Effector CD4-positive, alpha-beta T cell (primary cell): ENCODE data around the gene RAB7B.
A peak's percentile ranks its signal among the peaks of the same experiment; 100 is the strongest.

Experiments used
- DNase-seq: peaks from one replicate; pipeline ENCODE4 v3.0.0-alpha.2; 2020

Gene RAB7B

GRCh38 chr1:205993068-205993467 lies 10.1 kb downstream of the RAB7B start:
- DNase-seq = no peak

GRCh38 chr1:205992218-205992882 lies 10.8 kb downstream of the RAB7B start:
- DNase-seq = no peak

- no peak for DNase-seq
Measured at GRCh38 chr1:205991237-205991636, 12.0 kb downstream of the RAB7B start.

- no peak for DNase-seq
Measured at GRCh38 chr1:205990226-205990625, 13.0 kb downstream of the RAB7B start.

- DNase-seq = no peak
Measured at GRCh38 chr1:205989786-205990185, 13.4 kb downstream of the RAB7B start.

GRCh38 chr1:205988585-205988995 lies 14.6 kb downstream of the RAB7B start:
- no peak for DNase-seq

- DNase-seq = no peak
Measured at GRCh38 chr1:205986861-205987260, 16.3 kb downstream of the RAB7B start.

- no peak for DNase-seq
Measured at GRCh38 chr1:205986292-205986691, 16.9 kb downstream of the RAB7B start.

GRCh38 chr1:205985330-205986005 lies 17.7 kb downstream of the RAB7B start:
- no peak for DNase-seq

GRCh38 chr1:205983925-205984725 lies 19.1 kb downstream of the RAB7B start:
- no peak for DNase-seq

- no peak for DNase-seq
Measured at GRCh38 chr1:205981257-205981656, 21.9 kb downstream of the RAB7B start.

- DNase-seq = no peak
Measured at GRCh38 chr1:205980237-205980870, 22.8 kb downstream of the RAB7B start.

GRCh38 chr1:205979301-205979700 lies 23.9 kb downstream of the RAB7B start:
- no peak for DNase-seq

- no peak for DNase-seq
Measured at GRCh38 chr1:205978676-205979075, 24.5 kb downstream of the RAB7B start.

GRCh38 chr1:205977402-205978014 lies 25.7 kb downstream of the RAB7B start:
- peak; percentile 71 for DNase-seq

GRCh38 chr1:205976708-205977401 lies 26.3 kb downstream of the RAB7B start:
- no peak for DNase-seq

GRCh38 chr1:205976036-205976435 lies 27.2 kb downstream of the RAB7B start:
- DNase-seq = no peak

- DNase-seq = no peak
Measured at GRCh38 chr1:205975387-205975998, 27.7 kb downstream of the RAB7B start.

- no peak for DNase-seq
Measured at GRCh38 chr1:205974712-205975111, 28.5 kb downstream of the RAB7B start.

GRCh38 chr1:205973377-205974232 lies 29.6 kb downstream of the RAB7B start:
- no peak for DNase-seq
